Testis (tissue), 3 donors: ENCODE results near the gene POLR1E. TPM values are rescaled to one million over a fixed set of nuclear protein-coding genes. Genes with fewer than 3 reads are reported as not detected.
"Not testable (repeated sequence)": the region's sequence is repeated elsewhere in the genome, so short reads cannot be mapped to it uniquely, and the experiment has no call there.

Experiments used
- DNase-seq: peaks from one replicate; pipeline ENCODE4 v3.0.0-alpha.2; 2019
- H3K27ac ChIP-seq, 2 donors: fragments of 200-600 bp; sonication (generic); one replicate each; pipeline ENCODE4 v1.5.1; 2019
- H3K27me3 ChIP-seq: fragments of 200-600 bp; sonication (generic); one replicate; pipeline ENCODE4 v1.5.1; 2019
- H3K36me3 ChIP-seq: fragments of 200-600 bp; sonication (generic); one replicate; pipeline ENCODE4 v1.5.1; 2017; ENCODE audit warnings: low read depth; ENCODE audit errors: missing control alignments
- H3K4me1 ChIP-seq: fragments of 200-600 bp; sonication (generic); one replicate; pipeline ENCODE4 v1.5.1; 2019
- H3K4me3 ChIP-seq, 2 donors: fragments of 200-600 bp; sonication (generic); one replicate each; pipeline ENCODE4 v1.5.1; 2017 to 2019
- H3K9me3 ChIP-seq: fragments of 200-600 bp; sonication (generic); one replicate; pipeline ENCODE4 v1.5.1; 2017
- CTCF ChIP-seq, 3 experiments: fragments of 450-650 bp in 2 of 3; fragments of 200-600 bp in 1 of 3; sonication (generic) in 1 of 3; IDR thresholded peaks; one replicate each; pipeline ENCODE4 v1.5.1; 2016 to 2019; ENCODE audit warnings: antibody characterized with exemption in 3 of 3, mild to moderate bottlenecking in 2 of 3, moderate library complexity in 1 of 3
- POLR2A ChIP-seq: fragments of 450-650 bp; IDR thresholded peaks from one replicate; pipeline ENCODE4 v1.6.1; 2017; ENCODE audit warnings: antibody characterized with exemption, mild to moderate bottlenecking, moderate library complexity
- WGBS, 2 donors: methylation state at CpG; one replicate each; pipeline ENCODE4 v1.1.5; 2018; 5-methylcytosine and 5-hydroxymethylcytosine counted together
- intact Hi-C: fragments of 100-400 bp; cut with DNase I; formaldehyde crosslinking; loops from one replicate; pipeline ENCODE4 v1.15.1; 2023; ENCODE audit warnings: low total_unique reads
- polyA plus RNA-seq: library from polyadenylated mRNA; stranded (reverse); fragments of 350-450 nt; fragmentation: Illumina TruSeq; extraction: RNeasy Lipid Tissue Mini Kit (QIAGEN cat#74804); gene quantifications from one replicate; pipeline ENCODE4 v1.2.3, GENCODE V29; 2014; ENCODE audit warnings: low read depth, low replicate concordance; ENCODE audit not compliant: insufficient read depth
- total RNA-seq, 2 donors: library from RNA; depleted of rRNA; stranded (reverse); fragments of >200 nt; gene quantifications; one replicate each; pipeline ENCODE4 v1.2.3, GENCODE V29; 2016

POLR1E gene
- total and polyA plus RNA-seq, 3 donors from 2014 or later = 18.6 to 23.8 (median 20.6) TPM

GRCh38 chr9:37468620-37469019 is 17.1 kb upstream of the POLR1E start:
- H3K4me3 ChIP-seq = peak overlapping the region in 1 of 2 donors; percentile 23
- WGBS, 2 donors = 62 to 73% methylated on average over 6 of the region's 6 CpGs
- H3K4me1 ChIP-seq = peaks cover 20% of the 10 kb centered on the region
- H3K36me3 ChIP-seq = no peaks in the 10 kb centered on the region
- DNase-seq = no peak
- H3K9me3 ChIP-seq = no peaks in the 10 kb centered on the region
- H3K27ac ChIP-seq = no peak overlapping the region
- H3K27me3 ChIP-seq = no peaks in the 10 kb centered on the region
- TF ChIP-seq POLR2A (no peak), CTCF (IDR thresholded peaks at IDR 0.05) (no peak)
- intact Hi-C loops = no loop called here

- 23 to 30% methylated on average over 7 of the region's 7 CpGs for WGBS, 2 donors
Observed at GRCh38 chr9:37471942-37472684, 13.6 kb upstream of the POLR1E start.

GRCh38 chr9:37473982-37474381 is 11.8 kb upstream of the POLR1E start:
- H3K9me3 ChIP-seq, H3K4me3 ChIP-seq, DNase-seq, H3K27me3 ChIP-seq, H3K36me3 ChIP-seq, H3K4me1 ChIP-seq, intact Hi-C loops, H3K27ac ChIP-seq: not testable (repeated sequence)
- 63 to 64% methylated on average over 6 of the region's 6 CpGs for WGBS, 2 donors

More at GRCh38 chr9:37471942-37472684, 13.6 kb upstream of the POLR1E start:
- Histone ChIP-seq H3K36me3 (no peaks in the 10 kb centered on the region), H3K9me3 (no peaks in the 10 kb centered on the region), H3K4me3 (peak overlapping the region in 1 of 2 donors; percentile 45), H3K27me3 (no peaks in the 10 kb centered on the region), H3K4me1 (peaks cover 8% of the 10 kb centered on the region), H3K27ac (peak overlapping the region; percentile 76 to 78)
- intact Hi-C loops = no loop called here
- TF ChIP-seq CTCF (IDR thresholded peaks at IDR 0.05) = no peak
- DNase-seq = no peak

- 95 to 97% methylated on average over 3 of the region's 3 CpGs for WGBS, 2 donors
- DNase-seq = no peak
- Histone ChIP-seq H3K4me3 (no peak overlapping the region), H3K36me3 (no peaks in the 10 kb centered on the region), H3K27ac (no peak overlapping the region), H3K4me1 (peaks cover 8% of the 10 kb centered on the region), H3K9me3 (no peaks in the 10 kb centered on the region), H3K27me3 (no peaks in the 10 kb centered on the region)
- intact Hi-C loops = no loop called here
- TF ChIP-seq POLR2A (no peak), CTCF (IDR thresholded peaks at IDR 0.05) (no peak)
Observed at GRCh38 chr9:37474438-37474837, 11.3 kb upstream of the POLR1E start.

GRCh38 chr9:37476930-37477329 is 8.8 kb upstream of the POLR1E start:
- 76 to 80% methylated on average over 11 of the region's 11 CpGs for WGBS, 2 donors
- no peak overlapping the region for H3K4me3 ChIP-seq
- H3K9me3 ChIP-seq = no peaks in the 10 kb centered on the region
- H3K36me3 ChIP-seq = no peaks in the 10 kb centered on the region
- no peak overlapping the region for H3K27ac ChIP-seq
- no peak for DNase-seq
- H3K4me1 ChIP-seq = peaks cover 5% of the 10 kb centered on the region
- no peaks in the 10 kb centered on the region for H3K27me3 ChIP-seq
- no peak for TF ChIP-seq CTCF (IDR thresholded peaks at IDR 0.05)
- TF ChIP-seq POLR2A = no peak
- intact Hi-C loops = no loop called here

- H3K4me3 ChIP-seq, H3K36me3 ChIP-seq, H3K4me1 ChIP-seq, H3K9me3 ChIP-seq, H3K27me3 ChIP-seq, intact Hi-C loops, DNase-seq, H3K27ac ChIP-seq: not testable (repeated sequence)
- WGBS, 2 donors = 89% methylated on average over 4 of the region's 4 CpGs
Observed at GRCh38 chr9:37477443-37477842, 8.3 kb upstream of the POLR1E start.

GRCh38 chr9:37477987-37478619 is 7.6 kb upstream of the POLR1E start:
- 68 to 72% methylated on average over 5 of the region's 5 CpGs for WGBS, 2 donors
- H3K4me1 ChIP-seq, intact Hi-C loops: not testable (repeated sequence)

More at GRCh38 chr9:37477987-37478619, 7.6 kb upstream of the POLR1E start:
- not testable (repeated sequence) for DNase-seq, H3K36me3 ChIP-seq, H3K4me3 ChIP-seq, H3K27ac ChIP-seq, H3K9me3 ChIP-seq, H3K27me3 ChIP-seq
